AG08396 (cell line): Measurements from ENCODE around the gene CD34.
"Not testable (repeated sequence)": the region's sequence is repeated elsewhere in the genome, so short reads cannot be mapped to it uniquely, and the experiment has no call there.

Experiments
- DNase-seq: peaks from one replicate; pipeline ENCODE4 v3.0.0; 2012; ENCODE audit warnings: low spot score, mixed read lengths

CD34 gene

DNA sequence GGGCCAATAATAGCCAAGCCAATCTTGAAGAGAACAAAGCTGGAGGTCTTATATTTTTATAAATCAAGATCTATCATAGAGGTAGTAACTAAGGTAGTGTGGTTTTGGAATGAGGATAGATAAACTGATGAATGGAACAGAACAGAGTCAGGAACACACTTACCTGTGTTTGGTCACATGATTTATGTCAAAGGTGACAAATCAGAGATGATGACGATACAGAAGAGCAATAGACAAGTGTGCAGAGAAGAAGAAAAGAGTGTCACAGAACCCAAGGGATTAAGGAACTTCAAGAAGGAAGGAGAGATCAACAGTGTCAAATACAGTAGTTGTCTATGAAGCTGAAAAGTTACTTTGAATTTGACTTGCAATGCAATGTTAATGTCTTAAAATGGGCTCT, 16.1 kb upstream of the CD34 start:
- no peak for DNase-seq

DNA sequence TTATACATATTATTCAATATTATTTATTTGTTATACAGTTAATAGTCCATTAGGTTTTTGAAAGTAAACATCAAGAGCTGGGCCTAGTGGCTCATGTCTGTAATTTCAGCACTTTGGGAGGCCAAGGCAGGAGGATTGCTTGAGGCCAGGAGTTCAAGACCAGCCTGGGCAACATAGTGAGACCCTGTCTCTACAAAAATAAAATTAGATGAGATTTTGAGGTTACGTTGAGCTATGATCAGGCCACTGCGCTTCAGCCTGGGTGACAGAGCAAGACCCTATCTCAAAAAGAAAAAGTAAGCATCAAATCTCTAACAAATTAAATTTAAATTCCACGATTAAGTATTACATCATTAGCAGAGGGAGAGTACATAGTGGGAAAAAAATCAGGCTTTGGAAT, 15.0 kb upstream of the CD34 start:
- not testable (repeated sequence) for DNase-seq

DNA sequence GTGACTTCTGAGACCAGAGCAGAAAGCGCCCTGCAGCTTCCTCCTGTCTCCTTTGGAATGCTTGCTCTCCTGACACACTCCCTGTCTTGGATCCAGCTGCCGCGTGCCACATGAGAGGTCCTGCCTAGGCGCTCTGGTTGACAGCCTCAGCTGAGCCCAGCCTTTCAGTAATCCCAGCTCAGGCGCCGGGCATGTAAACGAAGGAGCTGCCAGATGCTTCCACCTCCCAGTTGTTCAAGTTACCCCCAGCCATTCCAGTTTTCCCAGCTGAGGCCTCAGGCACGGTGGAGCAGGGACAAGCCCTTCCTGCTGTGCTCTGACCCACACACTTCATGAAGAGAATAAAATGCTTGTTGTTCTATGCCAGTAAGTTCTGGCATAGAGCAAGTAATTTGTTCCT, 14.3 kb upstream of the CD34 start:
- no peak for DNase-seq

DNA sequence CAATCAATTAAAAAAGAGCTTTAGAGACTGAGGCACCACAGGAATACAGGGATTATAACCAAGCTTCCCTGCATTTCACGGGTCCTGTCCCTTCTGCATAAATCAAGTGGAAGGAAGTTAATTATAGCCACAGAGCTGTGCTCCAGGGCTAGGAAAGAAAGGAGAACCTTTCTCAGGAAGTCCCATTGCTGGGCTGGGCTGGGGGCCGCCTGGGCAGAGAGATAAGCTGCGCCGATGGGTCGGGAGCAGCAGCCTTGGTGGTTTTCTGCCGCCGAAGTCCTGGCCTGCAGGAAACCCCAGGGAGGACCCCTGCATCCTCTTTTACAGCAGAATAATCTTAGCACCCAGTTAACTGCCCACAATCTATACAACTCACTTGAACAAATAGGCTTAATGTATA, 12.6 kb upstream of the CD34 start:
- no peak for DNase-seq

DNA sequence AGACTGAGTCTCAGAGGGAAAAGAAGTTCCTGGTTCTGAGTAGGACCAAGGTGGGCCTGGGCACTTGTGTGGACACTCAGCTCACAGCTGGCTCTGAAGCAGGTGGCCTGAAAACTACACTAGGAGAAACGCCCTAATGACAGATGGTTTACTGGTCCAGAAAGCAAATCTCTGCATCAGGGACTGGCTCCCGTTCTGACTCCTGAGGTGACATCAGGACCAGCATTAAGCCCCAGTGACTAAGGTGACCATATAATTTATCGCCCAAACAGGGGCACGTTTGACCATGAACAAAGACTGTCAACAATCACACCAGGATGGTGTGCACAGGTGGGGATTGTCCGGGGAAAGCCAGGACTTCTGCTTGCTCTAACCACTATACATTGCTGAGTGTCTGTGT, 12.2 kb upstream of the CD34 start:
- DNase-seq: no peak

DNA sequence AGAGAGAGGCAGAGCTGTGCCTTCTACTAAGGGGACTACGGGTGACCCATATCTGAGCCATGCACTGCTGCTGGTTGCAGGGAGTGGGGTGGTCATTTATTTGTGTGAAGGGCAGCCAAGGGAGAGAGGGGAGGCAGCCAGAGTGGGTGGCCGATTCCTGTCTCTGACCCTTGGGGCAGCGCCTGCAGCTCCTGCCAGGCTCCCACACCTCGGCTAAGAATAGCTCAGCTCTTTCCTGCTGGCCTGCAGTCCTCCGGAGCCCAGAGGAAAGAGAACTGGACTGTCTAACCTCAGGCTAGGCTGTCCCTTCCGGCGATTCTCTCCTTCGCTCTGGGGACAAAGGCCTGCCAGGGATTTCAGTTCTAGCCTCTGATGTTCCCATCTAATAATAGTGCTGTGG, 11.6 kb upstream of the CD34 start:
- DNase-seq: no peak

DNA sequence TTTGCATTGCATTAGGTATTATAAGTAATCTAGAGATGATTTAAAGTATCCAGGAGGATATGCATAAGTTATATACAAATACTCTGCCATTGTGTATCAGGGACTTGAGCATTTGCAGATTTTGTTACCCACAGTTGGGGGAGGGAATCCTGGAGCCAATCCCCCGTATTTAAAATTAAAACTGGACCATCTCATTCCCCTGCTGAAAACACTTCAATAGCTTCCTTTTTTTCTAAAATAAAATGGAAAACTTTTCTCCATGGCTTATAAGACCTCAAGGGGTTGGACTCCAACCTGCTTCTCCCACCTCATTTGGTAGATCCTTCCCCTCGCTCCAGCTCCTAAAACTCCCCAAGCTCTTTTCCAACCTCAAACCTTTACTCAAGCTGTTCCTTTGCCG, 10.4 kb upstream of the CD34 start:
- DNase-seq: no peak

DNA sequence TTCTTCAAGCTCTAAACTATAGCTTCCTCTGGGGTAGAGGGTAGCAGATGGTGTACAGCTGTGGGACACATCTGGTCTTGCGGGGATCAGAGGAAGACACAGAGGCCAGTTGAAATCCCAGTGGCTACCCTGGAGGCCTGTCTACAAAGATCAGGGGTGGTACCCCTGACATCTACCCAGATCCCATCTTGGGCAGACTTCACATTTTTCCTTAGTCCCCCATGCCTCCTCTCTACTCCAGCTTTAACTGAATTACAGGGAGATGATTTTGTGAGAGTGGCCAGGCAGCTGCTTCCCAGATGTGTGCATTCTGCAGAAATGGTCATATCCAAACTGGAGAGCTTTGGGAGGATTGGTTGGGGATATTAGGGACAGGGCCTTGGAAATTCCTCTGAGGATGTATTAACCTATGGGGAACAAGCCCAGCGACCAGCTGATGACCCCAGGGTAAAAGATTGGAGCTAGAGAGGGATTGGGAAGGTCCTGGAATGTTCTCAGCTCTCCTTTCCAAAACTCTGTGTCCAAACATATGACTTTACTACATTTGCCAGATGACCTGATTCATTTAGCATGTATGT, 9.6 kb upstream of the CD34 start:
- DNase-seq: no peak

DNA sequence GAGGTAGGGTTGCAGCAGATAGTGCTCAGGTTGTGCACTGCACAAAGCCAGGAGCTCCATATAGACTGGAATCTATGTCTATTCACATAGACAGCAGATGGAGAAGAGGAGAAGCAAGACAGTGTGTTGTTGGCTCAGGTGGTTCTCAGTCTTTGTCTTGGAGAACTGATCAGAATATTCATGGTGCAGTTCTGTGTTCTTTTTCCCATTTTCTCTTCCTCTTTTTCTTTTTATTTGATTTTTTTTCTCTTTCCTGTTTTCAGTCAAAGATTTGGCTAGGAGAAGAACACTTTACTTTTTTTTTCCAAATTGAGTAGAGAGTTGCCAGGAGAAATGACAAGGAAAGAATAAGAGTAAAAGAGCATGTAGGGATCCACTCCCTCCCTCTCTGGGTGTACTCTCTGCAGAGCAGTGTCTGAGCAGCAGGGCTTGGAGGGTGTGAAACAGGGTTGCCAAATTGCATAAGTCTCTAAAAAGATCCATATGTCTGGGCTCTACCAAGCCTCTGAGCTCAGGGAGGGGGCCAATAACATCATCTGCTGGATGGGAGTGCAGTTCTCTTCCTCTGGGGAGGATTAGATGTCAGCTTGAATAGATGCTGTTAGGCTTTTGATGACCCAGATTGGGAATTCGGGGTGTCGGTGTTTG, 8.7 kb upstream of the CD34 start:
- no peak for DNase-seq

DNA sequence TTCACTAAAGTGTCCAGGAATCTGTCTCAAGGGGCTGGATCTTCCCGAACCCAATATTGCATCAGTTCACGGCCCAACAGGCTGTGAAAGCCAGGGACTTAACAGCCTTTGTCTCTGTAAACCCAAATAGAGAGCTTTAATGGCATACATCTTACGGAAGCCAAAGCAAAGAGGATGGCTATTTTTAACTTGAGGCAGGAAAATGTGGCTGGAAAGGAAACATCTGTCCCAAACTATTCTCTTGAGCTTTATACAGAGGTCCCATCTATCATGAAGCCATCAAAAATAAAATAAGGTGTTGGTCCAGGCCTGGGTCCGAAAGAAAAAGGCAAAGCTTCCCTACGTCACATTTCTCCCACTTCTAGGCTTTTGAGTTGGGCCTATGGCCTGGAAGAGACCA, 7.7 kb upstream of the CD34 start:
- DNase-seq: no peak

DNA sequence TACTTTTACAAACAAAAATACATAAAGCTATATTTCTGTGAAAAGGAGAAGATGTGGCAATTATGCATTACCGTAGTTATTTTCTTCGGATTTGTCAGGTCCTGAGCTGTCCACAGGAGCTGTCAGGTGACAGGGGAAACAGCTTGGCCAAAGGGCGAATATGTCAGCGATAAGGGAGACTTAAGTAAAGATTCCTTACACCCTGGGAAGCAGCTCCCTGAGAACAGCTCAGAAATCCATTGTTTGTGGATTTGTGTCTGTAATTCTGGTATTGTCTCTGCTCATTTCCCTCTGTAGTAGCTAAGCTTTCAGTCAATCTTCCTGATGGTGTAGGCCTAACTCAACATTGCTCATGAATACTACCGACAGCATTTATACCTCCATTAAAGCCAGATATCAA, 7.1 kb upstream of the CD34 start:
- DNase-seq: no peak

DNA sequence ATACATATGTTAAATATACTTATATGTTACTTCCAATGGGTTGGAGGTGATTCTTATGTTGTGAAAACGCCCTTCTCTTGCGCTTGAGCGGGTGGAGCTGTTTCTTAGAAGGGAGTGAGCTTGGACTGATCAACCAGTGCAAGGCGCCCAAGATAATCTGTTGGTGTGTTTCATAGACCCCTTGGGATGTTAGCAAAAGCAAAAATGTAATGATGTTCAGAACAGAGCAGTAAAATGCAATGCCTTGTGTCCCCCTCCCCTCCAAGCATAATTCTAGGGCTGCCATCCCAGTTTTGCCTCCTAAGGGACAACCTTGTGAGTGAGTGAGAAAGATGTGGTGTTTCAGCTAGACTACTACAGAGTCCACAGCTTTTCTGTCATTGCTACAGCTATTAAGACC, 6.2 kb upstream of the CD34 start:
- no peak for DNase-seq

DNA sequence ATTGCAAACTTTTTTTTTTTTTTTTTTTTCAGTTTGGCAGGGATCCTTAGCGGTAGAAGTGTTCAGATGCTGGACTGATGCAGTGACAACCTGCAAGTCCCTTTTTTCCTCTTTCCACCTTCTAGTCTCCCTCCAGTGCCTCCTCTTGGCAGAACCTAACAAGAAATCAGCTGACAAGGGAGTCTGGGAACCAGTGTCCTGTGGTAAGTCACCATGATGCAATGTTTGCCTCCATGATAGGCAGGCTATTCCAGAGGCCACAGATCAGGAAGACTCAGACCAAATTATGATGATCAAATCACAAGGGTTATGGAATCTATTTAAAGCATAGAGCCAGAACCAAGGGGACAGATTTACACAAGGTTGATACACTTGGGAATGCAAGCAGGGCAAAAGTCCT, 3.0 kb upstream of the CD34 start:
- no peak for DNase-seq

DNA sequence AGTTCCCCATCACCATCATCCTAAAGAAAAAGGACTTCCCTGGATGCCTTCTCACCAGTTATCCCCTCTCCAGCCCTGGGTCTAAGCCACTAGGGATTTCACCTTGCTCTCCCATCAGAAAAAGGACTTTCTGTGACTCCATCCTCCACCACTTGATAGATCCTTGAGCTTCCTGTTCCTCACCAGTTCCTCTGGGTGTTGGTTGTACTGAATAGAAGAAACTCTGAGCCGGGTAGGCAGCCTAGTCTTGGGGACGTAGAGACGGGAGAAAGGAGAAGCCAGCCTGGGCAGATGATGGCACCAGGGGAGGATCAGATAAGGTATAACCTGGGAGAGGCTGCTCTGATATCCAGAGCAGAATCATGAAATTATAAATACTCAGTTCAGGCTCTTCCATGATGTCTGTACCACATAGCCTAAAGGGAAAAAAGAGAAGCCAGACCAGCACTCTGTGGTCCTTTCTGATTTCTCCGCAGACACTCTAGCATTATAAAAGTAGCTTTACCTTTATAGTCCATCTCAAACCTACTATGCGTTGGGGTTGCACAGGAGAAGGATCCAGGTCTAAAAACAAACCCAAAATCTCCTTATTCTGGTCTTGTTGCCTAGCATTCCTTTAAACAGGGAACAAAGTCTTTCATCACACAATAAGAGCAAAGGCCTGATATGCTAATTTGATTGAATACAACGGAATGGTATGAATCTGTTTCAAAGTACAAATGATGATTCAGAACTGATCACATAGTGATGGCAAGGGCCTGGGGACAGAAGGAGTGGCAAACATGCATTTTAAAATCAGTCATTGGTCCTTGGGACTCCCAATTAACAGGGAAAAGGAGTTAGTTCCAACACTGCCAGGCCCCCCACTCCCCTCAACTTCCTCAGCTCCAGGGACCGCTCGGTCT, 1.2 kb upstream of the CD34 start:
- no peak for DNase-seq

DNA sequence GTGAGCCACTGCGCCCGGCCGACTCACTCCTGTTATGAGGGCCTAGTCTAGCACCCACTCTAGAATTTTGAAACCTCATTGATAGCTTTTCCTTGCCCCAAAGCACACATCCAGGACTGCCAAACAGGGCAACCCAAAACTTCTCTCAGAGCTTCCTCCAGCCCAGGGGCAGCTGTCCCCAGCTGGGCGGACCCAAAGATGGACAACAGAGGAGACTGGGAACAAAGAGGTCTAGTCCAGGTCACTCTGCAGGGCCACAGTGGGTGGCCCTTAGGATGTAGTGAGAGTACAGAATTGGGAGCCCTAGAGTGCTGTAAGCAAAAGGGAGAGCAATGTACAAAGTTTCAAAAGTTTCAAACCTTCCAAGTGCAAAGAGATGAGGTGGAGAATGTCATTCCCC, 1.2 kb downstream of the CD34 start:
- DNase-seq: no peak

DNA sequence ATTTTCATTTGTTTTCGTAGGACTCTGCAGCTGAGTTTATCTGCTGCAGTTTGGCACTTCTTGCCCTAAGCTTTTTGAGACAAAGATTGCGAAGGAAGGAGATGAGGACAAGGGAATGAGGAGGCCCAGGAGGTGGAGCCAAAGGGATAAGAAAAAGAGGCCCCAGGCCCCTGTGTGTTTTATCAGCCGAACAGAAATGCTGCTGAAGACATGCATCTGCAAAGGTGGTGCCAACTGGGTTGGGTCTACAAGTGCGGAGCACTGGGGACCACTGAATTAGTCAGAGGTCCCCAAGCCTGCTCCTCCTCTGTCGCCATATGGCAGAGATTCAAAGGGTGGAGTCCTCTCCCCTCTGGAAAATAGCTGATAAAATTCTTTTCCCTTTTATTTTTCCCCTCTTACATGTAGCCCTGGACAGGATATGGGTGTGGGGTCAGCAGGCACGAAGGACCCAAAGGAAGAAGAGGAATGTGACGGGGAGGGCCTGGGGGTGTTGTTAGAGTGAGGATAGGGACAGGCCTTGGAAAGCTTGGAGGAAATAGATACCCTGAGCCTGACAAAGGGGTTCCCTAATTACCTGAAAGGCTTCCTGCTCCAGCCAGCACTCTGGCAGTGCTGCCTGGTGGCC, 2.7 kb downstream of the CD34 start:
- no peak for DNase-seq

DNA sequence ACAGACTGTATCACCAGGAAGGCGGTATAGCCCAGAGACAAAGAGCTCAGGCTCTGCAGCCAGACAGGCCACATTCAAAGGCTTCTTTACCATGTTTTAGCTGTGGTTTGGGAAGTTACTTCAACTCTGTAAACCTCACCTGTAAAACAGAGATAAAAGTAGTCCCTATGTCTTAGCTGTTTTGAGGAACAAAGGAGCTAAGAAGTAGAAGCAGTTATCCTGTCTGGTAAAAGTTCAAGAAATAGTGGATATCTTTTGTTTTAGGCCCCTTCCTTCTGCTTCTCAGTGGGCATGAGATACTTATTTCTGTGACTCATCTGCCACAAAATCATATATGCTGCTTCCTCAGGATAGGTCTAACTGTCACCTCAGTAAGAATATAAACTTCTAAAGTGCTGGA, 6.5 kb downstream of the CD34 start:
- DNase-seq: no peak

DNA sequence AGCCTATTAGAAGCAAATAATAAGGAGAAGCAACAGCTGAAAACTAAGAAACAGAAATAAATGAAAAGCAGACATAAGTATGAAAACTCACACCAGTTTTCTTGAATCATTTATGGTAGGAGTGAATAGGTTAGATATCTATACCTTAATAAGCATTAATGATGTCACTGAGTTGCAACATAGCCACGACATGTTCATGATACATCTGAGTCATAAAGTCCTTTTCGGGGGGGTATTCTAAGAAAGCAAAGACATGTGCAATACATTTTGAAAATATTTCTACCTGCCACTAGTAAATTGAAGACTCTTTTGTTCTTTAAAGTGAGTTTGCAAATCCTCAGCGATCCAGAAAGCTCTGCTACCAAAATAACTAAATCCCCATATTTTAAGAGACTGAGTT, 7.2 kb downstream of the CD34 start:
- no peak for DNase-seq

DNA sequence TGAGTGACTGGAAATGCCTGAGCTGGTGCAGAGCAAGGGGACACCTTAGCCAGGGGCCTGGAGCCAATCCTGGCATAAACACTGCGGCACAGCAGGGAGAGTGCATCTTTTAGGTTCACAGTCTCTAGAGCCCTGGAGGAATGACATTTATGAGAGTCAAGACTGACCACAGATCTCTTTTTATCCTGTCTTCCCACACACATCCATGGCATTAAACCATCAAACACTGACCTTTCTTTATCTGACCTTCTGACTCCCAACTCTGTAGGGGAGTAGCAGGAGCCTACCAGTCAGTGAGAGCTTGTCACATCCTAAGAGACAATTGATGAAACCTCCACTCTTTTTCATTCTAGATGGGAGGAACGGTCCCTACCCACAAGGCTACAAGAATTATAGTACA, 7.9 kb downstream of the CD34 start:
- no peak for DNase-seq

DNA sequence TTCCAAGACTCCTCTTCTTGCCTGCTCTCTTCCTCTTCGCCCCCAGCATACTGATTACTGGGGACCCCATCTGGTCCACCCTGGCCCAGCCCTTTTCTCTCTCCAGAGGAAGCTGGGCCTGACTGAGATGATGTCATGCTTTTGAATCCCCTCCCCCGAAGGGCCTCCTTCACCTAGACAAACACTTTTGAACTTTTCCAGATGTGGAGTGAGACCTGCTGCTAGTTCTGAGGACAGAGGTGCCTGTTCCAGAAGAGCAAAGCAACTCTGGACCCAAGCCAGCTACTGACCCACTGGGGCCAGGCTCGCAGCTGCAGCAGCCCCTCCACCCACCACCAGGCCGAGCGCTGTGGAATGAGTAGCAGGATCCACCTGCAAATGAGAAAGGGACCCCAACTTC, 8.4 kb downstream of the CD34 start:
- DNase-seq: no peak

DNA sequence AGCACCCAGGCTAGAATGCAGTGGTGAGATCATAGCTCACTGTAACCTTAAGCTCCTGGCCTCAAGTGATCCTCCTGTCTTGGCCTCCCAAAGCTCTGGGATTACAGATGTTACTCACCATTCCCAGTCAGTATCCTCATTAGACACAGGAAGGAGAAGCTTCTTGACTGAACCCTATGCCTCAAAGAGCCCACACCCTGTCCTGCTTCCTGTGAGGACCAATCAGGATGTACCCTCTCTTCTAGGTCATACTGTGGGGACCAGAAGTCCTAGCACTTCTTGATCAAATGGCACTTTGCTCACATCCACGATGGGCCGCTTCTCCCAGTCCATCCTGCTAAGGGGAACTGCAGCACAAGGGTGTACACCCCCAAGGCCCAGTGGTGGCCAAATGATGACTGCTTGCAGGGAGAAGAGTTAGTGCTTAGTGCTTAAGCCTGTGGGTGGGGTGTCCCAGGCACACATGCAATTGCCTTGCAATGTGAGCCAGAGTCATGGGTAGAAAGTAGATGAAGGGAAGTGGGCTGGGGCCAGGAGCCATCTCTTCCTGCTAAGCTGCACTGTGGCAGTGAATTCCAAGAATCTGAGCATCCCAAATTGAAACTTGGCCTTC, 9.8 kb downstream of the CD34 start:
- DNase-seq: no peak

DNA sequence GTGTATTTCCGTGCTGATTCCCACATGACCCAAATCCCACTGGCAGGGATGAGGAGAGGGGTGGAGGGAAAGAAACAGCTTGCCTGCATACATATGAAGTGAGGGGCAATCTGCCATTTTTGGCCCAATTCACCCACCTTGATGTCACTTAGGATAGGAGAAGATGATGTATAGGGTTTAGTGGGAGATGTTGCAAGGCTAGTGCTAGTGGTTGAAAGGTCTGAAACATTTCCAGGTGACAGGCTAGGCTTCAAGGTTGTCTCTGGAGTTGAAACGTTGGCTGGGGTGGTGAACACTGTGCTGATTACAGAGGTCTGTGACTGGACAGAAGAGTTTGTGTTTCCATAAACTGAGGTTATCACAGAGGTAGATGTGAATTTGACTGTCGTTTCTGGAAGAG, 12.1 kb downstream of the CD34 start:
- no peak for DNase-seq

DNA sequence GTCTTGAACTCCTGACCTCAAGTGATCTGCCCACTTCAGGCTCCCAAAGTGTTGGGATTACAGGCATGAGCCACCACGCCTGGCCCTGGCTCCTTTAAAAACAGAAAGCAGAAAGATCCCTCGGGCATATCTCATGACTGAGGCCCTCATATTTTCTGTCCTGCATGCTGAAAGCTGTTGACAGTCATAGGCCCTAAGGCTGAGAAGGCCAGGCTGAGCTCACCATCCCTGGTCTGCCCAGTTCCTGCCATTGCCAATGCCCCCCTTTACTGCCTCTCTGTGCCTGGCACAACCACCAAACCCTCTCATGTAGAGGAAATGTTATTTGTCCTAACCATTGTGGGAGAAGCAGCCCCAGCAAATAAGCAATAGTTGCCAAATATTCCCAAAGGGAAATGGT, 12.7 kb downstream of the CD34 start:
- DNase-seq: no peak
